Activated T-helper 2 cell treated with anti-CD3 and anti-CD28 coated beads, Interferon-gamma antibody, Interleukin-2, Interleukin-4, amounts not matched to agents 10 μg/mL and 5 μg/mL and 100 μg/mL, durations not matched to agents 14 hours and 24 hours and 36 hours (primary cell): ENCODE measurements around the gene STAT5B. TPM values are rescaled to one million over a fixed set of nuclear protein-coding genes. Genes with fewer than 3 reads are reported as not detected.
"Not testable (repeated sequence)": the region's sequence is repeated elsewhere in the genome, so short reads cannot be mapped to it uniquely, and the experiment has no call there.

Source experiments
- DNase-seq: peaks from one replicate; pipeline ENCODE4 v3.0.0; 2021; ENCODE audit warnings: low spot score
- H3K27ac Mint-ChIP-seq: one replicate; pipeline ENCODE4 v1.8.0; 2021; ENCODE audit warnings: mixed read lengths
- H3K27me3 Mint-ChIP-seq: one replicate; pipeline ENCODE4 v1.8.0; 2021; ENCODE audit warnings: low read depth, mixed read lengths
- H3K36me3 Mint-ChIP-seq: one replicate; pipeline ENCODE4 v1.8.0; 2021; ENCODE audit warnings: low read depth, mixed read lengths
- H3K4me1 Mint-ChIP-seq: one replicate; pipeline ENCODE4 v1.8.0; 2021; ENCODE audit warnings: low read depth, mixed read lengths
- H3K4me3 Mint-ChIP-seq: one replicate; pipeline ENCODE4 v1.8.0; 2021; ENCODE audit warnings: low read depth, mild to moderate bottlenecking, moderate library complexity, mixed read lengths
- H3K9me3 Mint-ChIP-seq: one replicate; pipeline ENCODE4 v1.8.0; 2021; ENCODE audit warnings: mixed read lengths
- intact Hi-C: fragments of 100-400 bp; cut with micrococcal nuclease; formaldehyde crosslinking; loops from one replicate; pipeline ENCODE4 v1.15.1; 2023
- total RNA-seq: library from RNA; stranded (reverse); gene quantifications from 2 replicates; pipeline ENCODE4 v1.2.3, GENCODE V29; 2022

STAT5B gene
- total RNA-seq, 1 donor from 2014 or later = 164 TPM

GRCh38 chr17:42189651-42189965 lies 86.6 kb downstream of the STAT5B start:
- intact Hi-C loops = no loop called here
- Mint-ChIP-seq H3K9me3 (no peaks in the 10 kb centered on the region), H3K4me3 (no peak overlapping the region), H3K27ac (no peak overlapping the region), H3K27me3 (no peaks in the 10 kb centered on the region), H3K36me3 (no peaks in the 10 kb centered on the region), H3K4me1 (peaks cover 18% of the 10 kb centered on the region)
- no peak for DNase-seq

- intact Hi-C loops = no loop called here
- Mint-ChIP-seq H3K27ac (no peak overlapping the region), H3K4me3 (no peak overlapping the region), H3K4me1 (peaks cover 17% of the 10 kb centered on the region), H3K27me3 (no peaks in the 10 kb centered on the region), H3K9me3 (no peaks in the 10 kb centered on the region), H3K36me3 (no peaks in the 10 kb centered on the region)
- DNase-seq = no peak
Measured at GRCh38 chr17:42188749-42189650, 87.2 kb downstream of the STAT5B start.

GRCh38 chr17:42187833-42188232 lies 88.4 kb downstream of the STAT5B start:
- Mint-ChIP-seq H3K27ac (no peak overlapping the region), H3K27me3 (no peaks in the 10 kb centered on the region), H3K4me3 (no peak overlapping the region), H3K4me1 (peaks cover 20% of the 10 kb centered on the region), H3K9me3 (no peaks in the 10 kb centered on the region), H3K36me3 (peaks cover 3% of the 10 kb centered on the region)
- DNase-seq = no peak
- intact Hi-C loops = no loop called here

GRCh38 chr17:42186191-42186590 lies 90.0 kb downstream of the STAT5B start:
- Mint-ChIP-seq H3K4me1 (peaks cover 29% of the 10 kb centered on the region), H3K27ac (peak overlapping the region; percentile 58)
- H3K36me3 Mint-ChIP-seq, intact Hi-C loops, H3K9me3 Mint-ChIP-seq, H3K27me3 Mint-ChIP-seq, DNase-seq, H3K4me3 Mint-ChIP-seq: not testable (repeated sequence)

GRCh38 chr17:42185621-42185930 lies 90.6 kb downstream of the STAT5B start:
- Mint-ChIP-seq H3K36me3 (peaks cover 3% of the 10 kb centered on the region), H3K27ac (no peak overlapping the region), H3K27me3 (peaks cover 9% of the 10 kb centered on the region), H3K9me3 (no peaks in the 10 kb centered on the region), H3K4me3 (no peak overlapping the region), H3K4me1 (peaks cover 29% of the 10 kb centered on the region)
- intact Hi-C loops = no loop called here
- no peak for DNase-seq

GRCh38 chr17:42184713-42185620 lies 91.2 kb downstream of the STAT5B start, which contains the start of gene HCRT:
TSS of gene HCRT (minus strand) at chr17:42185452. CDS start at chr17:42185365, 87 bp downstream.
- no peaks in the 10 kb centered on the region for H3K9me3 Mint-ChIP-seq
- H3K36me3 Mint-ChIP-seq = peaks cover 3% of the 10 kb centered on the region
- no peak for DNase-seq
- intact Hi-C loops = loop anchor here (5.0 kb wide), 1 partner anchor 68 kb away; no protein-coding TSS in a partner anchor
- peaks cover 14% of the 10 kb centered on the region for H3K27me3 Mint-ChIP-seq
- H3K4me3 Mint-ChIP-seq = peak within 1 kb of the TSS; percentile 65
- peak within 1 kb of the TSS; percentile 72 for H3K27ac Mint-ChIP-seq
- H3K4me1 Mint-ChIP-seq = peaks cover 29% of the 10 kb centered on the region

GRCh38 chr17:42183741-42184711 lies 92.2 kb downstream of the STAT5B start:
- Mint-ChIP-seq H3K4me3 (peak overlapping the region; percentile 89), H3K27ac (peak overlapping the region; percentile 76), H3K4me1 (peaks cover 32% of the 10 kb centered on the region), H3K36me3 (peaks cover 3% of the 10 kb centered on the region), H3K9me3 (no peaks in the 10 kb centered on the region), H3K27me3 (peaks cover 23% of the 10 kb centered on the region)
- intact Hi-C loops = loop anchor here (5.0 kb wide), 1 partner anchor 67 kb away; no protein-coding TSS in a partner anchor
- DNase-seq = peak; percentile 77

- DNase-seq = no peak
- Mint-ChIP-seq H3K27ac (peak overlapping the region; percentile 76), H3K4me3 (peak overlapping the region; percentile 89), H3K27me3 (peaks cover 30% of the 10 kb centered on the region), H3K36me3 (peaks cover 3% of the 10 kb centered on the region), H3K9me3 (no peaks in the 10 kb centered on the region), H3K4me1 (peaks cover 39% of the 10 kb centered on the region)
- intact Hi-C loops = loop anchor here (5.0 kb wide), 1 partner anchor 66 kb away; no protein-coding TSS in a partner anchor
Measured at GRCh38 chr17:42182927-42183734, 93.1 kb downstream of the STAT5B start.

GRCh38 chr17:42181851-42182207 lies 94.4 kb downstream of the STAT5B start:
- Mint-ChIP-seq H3K36me3 (peaks cover 3% of the 10 kb centered on the region), H3K9me3 (no peaks in the 10 kb centered on the region), H3K27ac (no peak overlapping the region), H3K27me3 (peaks cover 33% of the 10 kb centered on the region), H3K4me3 (peak overlapping the region; percentile 49), H3K4me1 (peaks cover 42% of the 10 kb centered on the region)
- intact Hi-C loops = loop anchor here (2.0 to 5.0 kb wide), 2 partner anchors 27 to 65 kb away; partner anchors contain the start of gene RAB5C
- no peak for DNase-seq

- DNase-seq = peak; percentile 81
- H3K27ac Mint-ChIP-seq = no peak within 1 kb of the TSS
- intact Hi-C loops = loop anchor here (2.0 to 5.0 kb wide), 2 partner anchors 26 to 64 kb away; partner anchors contain the start of gene RAB5C
- H3K9me3 Mint-ChIP-seq = no peaks in the 10 kb centered on the region
- H3K36me3 Mint-ChIP-seq = peaks cover 3% of the 10 kb centered on the region
- H3K4me1 Mint-ChIP-seq = peaks cover 42% of the 10 kb centered on the region
- H3K27me3 Mint-ChIP-seq = peaks cover 33% of the 10 kb centered on the region
- H3K4me3 Mint-ChIP-seq = peak within 1 kb of the TSS; percentile 49
Measured at GRCh38 chr17:42180922-42181850, 95.0 kb downstream of the STAT5B start, which contains the start of gene KCNH4. TSS of gene KCNH4 (minus strand) at chr17:42181142. CDS start at chr17:42180945, 197 bp downstream.
